SK-N-SH (cell line): Measurements from ENCODE around the gene SFRP5. TPM values are rescaled to one million over a fixed set of nuclear protein-coding genes. Genes with fewer than 3 reads are reported as not detected.

Experiments used
- CTCF ChIA-PET: fragments of 300-600, 350-600 bp; formaldehyde crosslinking; extraction: SDS; loops from one replicate; lab custom pipeline; 2021; lab: Yijun Ruan, JAX
- POLR2A ChIA-PET: fragments of 350-600 bp; sonication (Branson Sonifier 250); formaldehyde crosslinking; extraction: SDS; loops from one replicate; lab custom pipeline; 2020; ENCODE audit warnings: antibody characterized with exemption, inconsistent platforms; lab: Yijun Ruan, JAX
- DNase-seq: peaks from one replicate; pipeline ENCODE4 v3.0.0; 2012
- H2AFZ ChIP-seq: fragments of 200-600 bp; sonication (generic); 2 replicates; pipeline ENCODE4 v1.8.1; 2016; ENCODE audit warnings: antibody characterized with exemption, mild to moderate bottlenecking, low read depth
- H3F3A ChIP-seq: fragments of 200-600 bp; sonication (generic); replicated peaks from 2 replicates; pipeline ENCODE3; 2016; ENCODE audit warnings: antibody characterized with exemption, mild to moderate bottlenecking; ENCODE audit not compliant: insufficient read depth
- H3K27ac ChIP-seq, 2 experiments: fragments of 200-500 bp in 1 of 2; fragments of 200-600 bp in 1 of 2; sonication (Bioruptor generic) in 1 of 2; sonication (generic), shearing (Covaris generic) in 1 of 2; 2 replicates each; pipeline versions ENCODE4 v1.5.1 to v1.6.1; 2014 to 2016; ENCODE audit warnings: low read depth in 2 of 2, inconsistent platforms in 1 of 2, low read length in 1 of 2, mild to moderate bottlenecking in 1 of 2, mixed read lengths in 1 of 2
- H3K27me3 ChIP-seq: fragments of 200-600 bp; sonication (generic), shearing (Covaris generic); 2 replicates; pipeline ENCODE4 v1.6.1; 2016; ENCODE audit warnings: mixed run types; ENCODE audit not compliant: insufficient read depth
- H3K36me3 ChIP-seq, 2 experiments: fragments of 200-500 bp in 1 of 2; fragments of 200-600 bp in 1 of 2; sonication (Bioruptor generic) in 1 of 2; sonication (generic) in 1 of 2; replicated peaks in 1 of 2; 2 replicates each; pipeline versions ENCODE3 to v1.5.1; 2014 to 2016; ENCODE audit warnings: low read length in 1 of 2, mild to moderate bottlenecking in 1 of 2; ENCODE audit not compliant: insufficient read depth in 2 of 2, control insufficient read depth in 1 of 2
- H3K4me1 ChIP-seq, 2 experiments: fragments of 200-500 bp in 1 of 2; fragments of 200-600 bp in 1 of 2; sonication (Bioruptor generic) in 1 of 2; sonication (generic), shearing (Covaris generic) in 1 of 2; 2 replicates each; pipeline versions ENCODE4 v1.5.1 to v1.6.1; 2014 to 2016; ENCODE audit warnings: low read depth in 1 of 2, low read length in 1 of 2, mixed run types in 1 of 2; ENCODE audit not compliant: insufficient read depth in 2 of 2, control insufficient read depth in 1 of 2
- H3K4me2 ChIP-seq: fragments of 200-600 bp; sonication (generic), shearing (Covaris generic); 2 replicates; pipeline ENCODE4 v1.6.1; 2017; ENCODE audit warnings: mixed run types
- H3K4me3 ChIP-seq, 2 experiments: fragments of 200-500 bp in 1 of 2; fragments of 200-600 bp in 1 of 2; sonication (Bioruptor generic) in 1 of 2; sonication (generic), shearing (Covaris generic) in 1 of 2; 2 replicates each; pipeline versions ENCODE4 v1.5.1 to v1.8.1; 2014 to 2016; ENCODE audit warnings: low read depth in 2 of 2, inconsistent platforms in 1 of 2, low read length in 1 of 2, mild to moderate bottlenecking in 1 of 2, mixed read lengths in 1 of 2, moderate library complexity in 1 of 2
- H3K79me2 ChIP-seq: fragments of 200-600 bp; sonication (generic); 2 replicates; pipeline ENCODE4 v1.8.1; 2017; ENCODE audit warnings: mild to moderate bottlenecking; ENCODE audit not compliant: insufficient read depth
- H3K9ac ChIP-seq: fragments of 200-600 bp; sonication (generic); 2 replicates; pipeline ENCODE4 v1.6.1; 2017; ENCODE audit warnings: mixed run types
- H3K9me2 ChIP-seq: fragments of 200-600 bp; sonication (generic); 2 replicates; pipeline ENCODE4 v1.6.1; 2017; ENCODE audit warnings: mixed run types
- H3K9me3 ChIP-seq: fragments of 200-600 bp; sonication (generic); 2 replicates; pipeline ENCODE4 v1.6.1; 2017; ENCODE audit warnings: mixed run types, mild to moderate bottlenecking, moderate library complexity
- H4K20me1 ChIP-seq: fragments of 200-600 bp; sonication (generic); 2 replicates; pipeline ENCODE4 v1.6.1; 2017; ENCODE audit warnings: mild to moderate bottlenecking, mixed run types; ENCODE audit not compliant: insufficient read depth
- CTCF ChIP-seq: fragments of 200-600 bp; sonication (generic); IDR thresholded peaks from 2 replicates; pipeline ENCODE4 v1.6.1; 2017; ENCODE audit warnings: antibody characterized with exemption, mild to moderate bottlenecking, moderate library complexity
- ELF1 ChIP-seq: IDR thresholded peaks from 2 replicates; pipeline ENCODE4 v1.4.0; 2012
- EP300 ChIP-seq, 2 experiments: IDR thresholded peaks; 2 replicates each; pipeline versions ENCODE4 v1.4.0 to v1.6.1; 2012; ENCODE audit warnings: borderline replicate concordance in 1 of 2, low read depth in 1 of 2, low read length in 1 of 2
- FOSL2 ChIP-seq: IDR thresholded peaks from 2 replicates; pipeline ENCODE4 v1.4.0; 2012; ENCODE audit warnings: low read depth, mild to moderate bottlenecking, moderate library complexity, borderline replicate concordance
- FOXJ3 ChIP-seq: sonication (generic); formaldehyde crosslinking; IDR thresholded peaks from 2 replicates; pipeline ENCODE4 v1.5.1; 2020; ENCODE audit warnings: mild to moderate bottlenecking, missing genetic modification reagents
- FOXM1 ChIP-seq: IDR thresholded peaks from 2 replicates; pipeline ENCODE4 v1.4.0; 2012; ENCODE audit warnings: low read depth, mild to moderate bottlenecking
- GABPA ChIP-seq: IDR thresholded peaks from 2 replicates; pipeline ENCODE4 v1.4.0; 2012; ENCODE audit warnings: low read depth, mild to moderate bottlenecking
- GATA2 ChIP-seq: sonication (generic); formaldehyde crosslinking; IDR thresholded peaks from 2 replicates; pipeline ENCODE4 v1.5.0; 2020; ENCODE audit warnings: mild to moderate bottlenecking, missing genetic modification reagents
- JUND ChIP-seq: IDR thresholded peaks from 2 replicates; pipeline ENCODE4 v1.4.0; 2012
- MEF2A ChIP-seq: IDR thresholded peaks from 2 replicates; pipeline ENCODE4 v1.4.0; 2012; ENCODE audit warnings: low read depth, borderline replicate concordance
- MXI1 ChIP-seq: IDR thresholded peaks from 2 replicates; pipeline ENCODE4 v1.6.1; 2012; ENCODE audit warnings: mild to moderate bottlenecking, low read depth, low read length, improper control_type of control experiment
- NRF1 ChIP-seq: IDR thresholded peaks from 2 replicates; pipeline ENCODE4 v1.6.1; 2012; ENCODE audit warnings: low read depth, mild to moderate bottlenecking, low read length
- RAD21 ChIP-seq: IDR thresholded peaks from 2 replicates; pipeline ENCODE4 v1.6.1; 2012; ENCODE audit warnings: mild to moderate bottlenecking, low read length
- RCOR1 ChIP-seq: fragments of 150-350 bp; IDR thresholded peaks from 2 replicates; pipeline ENCODE4 v1.6.1; 2017; ENCODE audit warnings: antibody characterized with exemption, low read length
- RFX5 ChIP-seq: IDR thresholded peaks from 2 replicates; pipeline ENCODE4 v1.6.1; 2012; ENCODE audit warnings: mild to moderate bottlenecking, improper control_type of control experiment, low read length
- RXRA ChIP-seq: IDR thresholded peaks from 2 replicates; pipeline ENCODE4 v1.4.0; 2012; ENCODE audit warnings: low read depth, mild to moderate bottlenecking, borderline replicate concordance
- TEAD4 ChIP-seq: IDR thresholded peaks from 2 replicates; pipeline ENCODE4 v1.4.0; 2012; ENCODE audit warnings: mild to moderate bottlenecking, borderline replicate concordance; ENCODE audit not compliant: insufficient read depth
- USF2 ChIP-seq: fragments of 150-350 bp; IDR thresholded peaks from 2 replicates; pipeline ENCODE4 v1.6.1; 2017; ENCODE audit warnings: antibody characterized with exemption, low read length, low read depth, borderline replicate concordance
- YY1 ChIP-seq: IDR thresholded peaks from 2 replicates; pipeline ENCODE4 v1.4.0; 2012; ENCODE audit warnings: low read depth, mild to moderate bottlenecking
- ZBTB33 ChIP-seq: IDR thresholded peaks from 2 replicates; pipeline ENCODE4 v1.4.0; 2012; ENCODE audit warnings: low read depth, borderline replicate concordance
- WGBS: methylation state at CpG from one replicate; pipeline ENCODE4 v1.1.6; 2017; ENCODE audit warnings: low lambda C conversion rate; 5-methylcytosine and 5-hydroxymethylcytosine counted together
- polyA plus RNA-seq, 3 experiments: library from polyadenylated mRNA; depleted of rRNA; stranded (reverse); fragments of >200 nt; gene quantifications; 2 replicates each; pipeline ENCODE4 v1.2.3, GENCODE V29; 2012

Gene SFRP5
- polyA plus RNA-seq, 1 of the 3 experiments (the other 2 are of a cell fraction) = not detected

- Histone ChIP-seq H3F3A (no peaks in the 10 kb centered on the region), H3K9me3 (no peaks in the 10 kb centered on the region), H3K4me1 (peaks cover 0 to 4% of the 10 kb centered on the region in 2 experiments; a peak in 1 of 4 replicates), H3K27ac (no peak overlapping the region), H4K20me1 (no peaks in the 10 kb centered on the region), H3K9ac (no peak overlapping the region), H2AFZ (no peak overlapping the region), H3K4me3 (no peak overlapping the region), H3K9me2 (no peaks in the 10 kb centered on the region), H3K4me2 (no peak overlapping the region), H3K27me3 (peaks cover 14% of the 10 kb centered on the region; the same call in 1 of the 2 replicates), H3K36me3 (no peaks in the 10 kb centered on the region), H3K79me2 (no peaks in the 10 kb centered on the region)
- DNase-seq = no peak
- ChIA-PET CTCF (interaction anchor here (0.9 to 13.8 kb wide), 9 partner anchors 8 to 278 kb away, joined by 3 to 162 read pairs (median 4); no protein-coding TSS in a partner anchor), POLR2A (no interaction called here)
- 94% methylated on average over 22 of the region's 22 CpGs for WGBS
- TF ChIP-seq GABPA = no peak
- TF ChIP-seq TEAD4 = no peak
- TF ChIP-seq RCOR1 = no peak
- no peak for TF ChIP-seq USF2
- no peak for TF ChIP-seq FOSL2
- no peak for TF ChIP-seq MXI1
These were observed 4.5 kb downstream of the SFRP5 start for GRCh38 chr10:97766996-97767924.

- no peak overlapping the region for H3K9ac ChIP-seq
- H3K27me3 ChIP-seq = peaks cover 8% of the 10 kb centered on the region; the same call in 1 of the 2 replicates
- ChIA-PET POLR2A (no interaction called here), CTCF (interaction anchor here (0.9 to 13.8 kb wide), 7 partner anchors 12 to 138 kb away, joined by 3 to 162 read pairs (median 4); no protein-coding TSS in a partner anchor)
- no peak overlapping the region for H2AFZ ChIP-seq
- no peak overlapping the region for H3K27ac ChIP-seq
- H3K4me3 ChIP-seq = no peak overlapping the region
- WGBS = 85% methylated on average over 9 of the region's 13 CpGs
- no peak for DNase-seq
- no peaks in the 10 kb centered on the region for H4K20me1 ChIP-seq
- H3K79me2 ChIP-seq = no peaks in the 10 kb centered on the region
- TF ChIP-seq YY1 (no peak), ZBTB33 (no peak), MEF2A (no peak), JUND (no peak), RAD21 (no peak), RCOR1 (no peak), EP300 (IDR thresholded peaks at IDR 0.05; ENCODE audit: borderline replicate concordance in 1 of 2, low read depth in 1 of 2, low read length in 1 of 2) (no peak), CTCF (no peak), RFX5 (no peak), GATA2 (CRISPR knock-in tag) (no peak), TEAD4 (no peak), FOXM1 (no peak), ELF1 (no peak), FOXJ3 (CRISPR knock-in tag) (no peak), RXRA (no peak), FOSL2 (no peak), NRF1 (no peak)
- H3K9me2 ChIP-seq = no peaks in the 10 kb centered on the region
- no peaks in the 10 kb centered on the region for H3F3A ChIP-seq
- H3K4me1 ChIP-seq = peaks cover 0 to 1% of the 10 kb centered on the region in 2 experiments; a peak in 1 of 4 replicates
- no peaks in the 10 kb centered on the region for H3K9me3 ChIP-seq
- H3K4me2 ChIP-seq = no peak overlapping the region
- H3K36me3 ChIP-seq = peaks cover 0 to 7% of the 10 kb centered on the region in 2 experiments
These were observed 5.5 kb downstream of the SFRP5 start for GRCh38 chr10:97766106-97766810.
